Natural killer cell (primary cell): ENCODE results near the gene PITX2. TPM values are rescaled to one million over a fixed set of nuclear protein-coding genes. Genes with fewer than 3 reads are reported as not detected.

Experiments used
- ATAC-seq, 3 donors: fragments of 150-1000 bp in 2 of 3; fragments of 200-7000 bp in 1 of 3; cut with Tn5 transposase; 1 replicate in 1 of 3; 2 replicates in 2 of 3; pipeline ENCODE4 v1.10.0; 2021; ENCODE audit warnings: mild to moderate bottlenecking in 2 of 3, moderate library complexity in 2 of 3
- DNase-seq, 2 donors: peaks; one replicate each; pipeline versions ENCODE4 v3.0.0 to v3.0.0-alpha.2; 2013 to 2021; ENCODE audit warnings: mixed read lengths in 1 of 2
- H3K27ac ChIP-seq: one replicate; pipeline ENCODE4 v1.5.1; 2013; ENCODE audit warnings: mild to moderate bottlenecking, low read length
- H3K27me3 ChIP-seq: one replicate; pipeline ENCODE4 v1.6.1; 2013; ENCODE audit warnings: low read length; ENCODE audit not compliant: control insufficient read depth, insufficient read depth
- H3K36me3 ChIP-seq: one replicate; pipeline ENCODE4 v1.6.1; 2013; ENCODE audit warnings: low read length; ENCODE audit not compliant: control insufficient read depth, insufficient read depth
- H3K4me1 ChIP-seq: one replicate; pipeline ENCODE4 v1.6.1; 2013; ENCODE audit warnings: low read length; ENCODE audit not compliant: control insufficient read depth, insufficient read depth
- H3K4me3 ChIP-seq: one replicate; pipeline ENCODE4 v1.5.1; 2013; ENCODE audit warnings: low read length
- H3K9me3 ChIP-seq: one replicate; pipeline ENCODE4 v1.6.1; 2013; ENCODE audit warnings: low read length; ENCODE audit not compliant: control insufficient read depth, insufficient read depth
- H3K27ac Mint-ChIP-seq, 2 donors: one replicate each; pipeline ENCODE4 v1.8.0; 2022; ENCODE audit warnings: mild to moderate bottlenecking in 2 of 2, mixed read lengths in 2 of 2, moderate library complexity in 1 of 2
- H3K27me3 Mint-ChIP-seq, 2 donors: one replicate each; pipeline ENCODE4 v1.8.0; 2022; ENCODE audit warnings: low read depth in 2 of 2, mixed read lengths in 2 of 2
- H3K36me3 Mint-ChIP-seq: one replicate; pipeline ENCODE4 v1.8.0; 2022; ENCODE audit warnings: mixed read lengths
- H3K4me1 Mint-ChIP-seq, 2 donors: one replicate each; pipeline ENCODE4 v1.8.0; 2022; ENCODE audit warnings: mixed read lengths in 2 of 2
- H3K4me3 Mint-ChIP-seq: one replicate; pipeline ENCODE4 v1.8.0; 2022; ENCODE audit warnings: mild to moderate bottlenecking, moderate library complexity, mixed read lengths
- H3K9me3 Mint-ChIP-seq, 2 donors: one replicate each; pipeline ENCODE4 v1.8.0; 2022; ENCODE audit warnings: mixed read lengths in 2 of 2
- WGBS: methylation state at CpG from one replicate; pipeline ENCODE4 v1.1.7; 2013; ENCODE audit warnings: missing lambda C conversion rate; ENCODE audit not compliant: insufficient coverage; 5-methylcytosine and 5-hydroxymethylcytosine counted together
- intact Hi-C: fragments of 100-400 bp; cut with micrococcal nuclease; formaldehyde crosslinking; loops from one replicate; pipeline ENCODE4 v1.14.2; 2022
- total RNA-seq, 4 donors: library from RNA; stranded (reverse); fragments of 120-200 nt in 1 of 4; gene quantifications; one replicate each; pipeline versions ENCODE4 v1.2.3 to v1.2.4, GENCODE V29; 2013 to 2022
- TF ChIP-seq, protein P1 (sequence below): fragments of 200-600 bp; IDR thresholded peaks from one replicate; pipeline ENCODE4 v1.8.0; 2022; ENCODE audit warnings: antibody characterized with exemption

The PITX2 gene
- total RNA-seq, 3 donors from 2014 or later (not counting 1 experiment from before 2014, with no cell fraction given) = not detected

DNA sequence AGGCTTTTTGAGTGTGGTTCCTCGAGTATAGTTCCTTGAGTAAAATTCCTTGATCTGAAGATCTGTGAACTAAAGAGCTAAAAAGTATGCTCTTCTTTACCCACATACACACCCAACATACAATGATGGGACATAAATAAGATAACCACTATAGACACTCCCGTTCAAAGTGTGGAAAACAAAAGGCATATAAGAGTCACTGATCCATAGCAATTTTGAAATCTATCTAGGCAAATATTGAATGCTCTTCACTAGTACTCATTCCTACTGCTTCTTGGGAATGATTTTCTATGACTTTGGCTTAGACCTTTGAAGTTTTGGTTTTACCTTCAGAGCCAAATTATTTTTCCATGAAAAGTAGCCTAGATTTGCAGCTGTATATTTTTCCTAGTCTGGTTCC is 26.4 kb downstream of the PITX2 start:
- Histone ChIP-seq H3K27me3 (peaks cover 3% of the 10 kb centered on the region), H3K4me1 (no peaks in the 10 kb centered on the region), H3K4me3 (no peak overlapping the region), H3K27ac (no peak overlapping the region), H3K36me3 (no peaks in the 10 kb centered on the region), H3K9me3 (no peaks in the 10 kb centered on the region)
- TF ChIP-seq, protein P1, sequence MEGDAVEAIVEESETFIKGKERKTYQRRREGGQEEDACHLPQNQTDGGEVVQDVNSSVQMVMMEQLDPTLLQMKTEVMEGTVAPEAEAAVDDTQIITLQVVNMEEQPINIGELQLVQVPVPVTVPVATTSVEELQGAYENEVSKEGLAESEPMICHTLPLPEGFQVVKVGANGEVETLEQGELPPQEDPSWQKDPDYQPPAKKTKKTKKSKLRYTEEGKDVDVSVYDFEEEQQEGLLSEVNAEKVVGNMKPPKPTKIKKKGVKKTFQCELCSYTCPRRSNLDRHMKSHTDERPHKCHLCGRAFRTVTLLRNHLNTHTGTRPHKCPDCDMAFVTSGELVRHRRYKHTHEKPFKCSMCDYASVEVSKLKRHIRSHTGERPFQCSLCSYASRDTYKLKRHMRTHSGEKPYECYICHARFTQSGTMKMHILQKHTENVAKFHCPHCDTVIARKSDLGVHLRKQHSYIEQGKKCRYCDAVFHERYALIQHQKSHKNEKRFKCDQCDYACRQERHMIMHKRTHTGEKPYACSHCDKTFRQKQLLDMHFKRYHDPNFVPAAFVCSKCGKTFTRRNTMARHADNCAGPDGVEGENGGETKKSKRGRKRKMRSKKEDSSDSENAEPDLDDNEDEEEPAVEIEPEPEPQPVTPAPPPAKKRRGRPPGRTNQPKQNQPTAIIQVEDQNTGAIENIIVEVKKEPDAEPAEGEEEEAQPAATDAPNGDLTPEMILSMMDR = no peak
- H3K36me3 Mint-ChIP-seq = no peaks in the 10 kb centered on the region
- no peak overlapping the region for H3K4me3 Mint-ChIP-seq
- intact Hi-C loops = no loop called here
- peaks cover 8 to 9% of the 10 kb centered on the region in 2 donors for H3K9me3 Mint-ChIP-seq
- no peak for ATAC-seq
- DNase-seq = no peak
- H3K4me1 Mint-ChIP-seq = no peaks in the 10 kb centered on the region
- no peak overlapping the region for H3K27ac Mint-ChIP-seq
- peaks cover 15% of the 10 kb centered on the region in 2 donors for H3K27me3 Mint-ChIP-seq
- WGBS = 76% methylated on average over 2 of the region's 2 CpGs

DNA sequence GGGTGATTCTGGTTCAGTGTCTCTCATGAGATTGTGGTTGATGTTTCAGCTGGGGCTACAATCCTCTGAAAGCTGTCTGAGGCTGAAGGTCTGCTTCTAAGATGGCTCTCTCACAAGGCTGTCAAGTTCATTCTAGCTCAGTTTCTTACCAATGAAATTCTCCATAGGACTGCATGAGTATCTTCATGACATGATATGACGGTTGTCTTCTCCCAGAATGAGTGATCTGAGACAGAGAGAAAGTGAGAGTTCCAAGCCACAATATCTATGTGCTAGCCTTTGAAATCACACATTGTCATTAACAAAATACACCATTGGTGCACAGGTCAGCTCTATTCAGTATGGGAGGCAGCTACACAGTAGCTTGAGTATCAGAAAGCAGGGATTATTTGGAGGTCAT is 27.3 kb downstream of the PITX2 start:
- H3K4me3 Mint-ChIP-seq = no peak overlapping the region
- DNase-seq = no peak
- WGBS = 70% methylated on average over 1 of the region's 1 CpG

DNA sequence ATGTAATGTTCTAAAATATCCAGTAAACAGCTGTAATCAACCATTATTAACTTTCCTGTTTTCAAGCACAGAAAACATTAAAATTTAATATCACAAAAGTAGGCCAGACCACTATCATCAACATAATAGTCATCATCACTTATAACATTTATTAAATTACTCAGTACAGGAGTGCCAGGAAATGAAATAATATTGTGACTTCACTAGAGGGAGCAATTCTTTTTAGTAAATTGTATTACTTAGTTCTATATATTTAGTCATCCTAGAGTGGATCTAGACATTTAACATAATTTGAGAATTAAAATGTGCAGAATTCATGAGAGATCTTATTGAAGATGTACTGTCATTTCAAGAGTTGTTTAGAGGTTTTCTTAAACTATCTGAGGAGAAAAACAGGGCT is 33.6 kb downstream of the PITX2 start:
- Mint-ChIP-seq H3K27ac (no peak overlapping the region), H3K27me3 (peaks cover 4 to 7% of the 10 kb centered on the region in 2 donors), H3K9me3 (peaks cover 4 to 6% of the 10 kb centered on the region in 2 donors), H3K36me3 (no peaks in the 10 kb centered on the region), H3K4me3 (no peak overlapping the region), H3K4me1 (no peaks in the 10 kb centered on the region)
- no peaks in the 10 kb centered on the region for H3K9me3 ChIP-seq
- H3K4me1 ChIP-seq = no peaks in the 10 kb centered on the region
- ATAC-seq (no peak), DNase-seq (no peak)
- TF ChIP-seq, protein P1 = no peak
- intact Hi-C loops = no loop called here
- no peaks in the 10 kb centered on the region for H3K27me3 ChIP-seq
- no peak overlapping the region for H3K27ac ChIP-seq
- H3K36me3 ChIP-seq = no peaks in the 10 kb centered on the region
- H3K4me3 ChIP-seq = no peak overlapping the region

More for the DNA sequence above, 27.3 kb downstream of the PITX2 start:
- H3K4me3 ChIP-seq = no peak overlapping the region
- no peak for ATAC-seq
- Mint-ChIP-seq H3K36me3 (no peaks in the 10 kb centered on the region), H3K4me1 (no peaks in the 10 kb centered on the region), H3K27ac (no peak overlapping the region), H3K27me3 (peaks cover 11 to 18% of the 10 kb centered on the region in 2 donors), H3K9me3 (peaks cover 6 to 8% of the 10 kb centered on the region in 2 donors)
- intact Hi-C loops = no loop called here
- H3K36me3 ChIP-seq = no peaks in the 10 kb centered on the region
- TF ChIP-seq, protein P1 = no peak
- H3K9me3 ChIP-seq = no peaks in the 10 kb centered on the region
- no peaks in the 10 kb centered on the region for H3K4me1 ChIP-seq
- no peak overlapping the region for H3K27ac ChIP-seq
- H3K27me3 ChIP-seq = peaks cover 3% of the 10 kb centered on the region

DNA sequence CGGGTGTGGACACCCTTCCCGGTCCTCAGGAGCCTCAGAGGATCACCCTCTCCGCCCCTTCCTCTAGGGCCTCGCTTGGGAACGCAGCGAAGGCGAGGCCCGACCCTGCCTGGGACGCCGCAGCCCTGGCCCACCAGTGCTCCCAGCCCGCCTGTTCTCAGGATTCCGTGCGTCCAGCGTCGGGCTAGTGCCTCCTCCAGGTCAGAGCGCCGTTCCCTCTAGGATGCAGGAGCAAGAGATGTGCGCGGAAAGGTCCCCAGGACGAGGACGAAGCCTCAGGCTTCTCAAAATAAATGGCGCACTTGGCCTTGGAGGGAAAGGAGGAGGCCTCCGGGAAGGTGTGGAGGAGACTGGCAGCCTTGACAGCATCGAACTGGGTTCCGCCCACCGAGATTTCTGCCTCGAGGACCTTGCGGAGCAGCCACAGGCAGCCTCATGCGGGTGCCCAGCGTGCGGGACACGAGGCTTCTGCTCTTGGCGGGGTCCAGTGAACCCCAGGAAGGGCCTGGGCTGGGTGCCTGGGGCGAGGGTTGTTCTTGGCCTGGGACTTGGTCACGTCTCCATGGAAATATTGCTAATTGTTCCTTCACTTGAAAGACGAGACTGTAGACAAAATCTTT is 35.1 kb downstream of the PITX2 start:
- H3K36me3 ChIP-seq = no peaks in the 10 kb centered on the region
- H3K27me3 Mint-ChIP-seq = peaks cover 0 to 7% of the 10 kb centered on the region in 2 donors
- H3K36me3 Mint-ChIP-seq = no peaks in the 10 kb centered on the region
- H3K9me3 Mint-ChIP-seq = peaks cover 2% of the 10 kb centered on the region in 2 donors
- H3K27me3 ChIP-seq = no peaks in the 10 kb centered on the region
- no peak overlapping the region for H3K27ac Mint-ChIP-seq
- H3K4me1 Mint-ChIP-seq = no peaks in the 10 kb centered on the region
- intact Hi-C loops = no loop called here
- DNase-seq = no peak
- WGBS = 92% methylated on average over 36 of the region's 36 CpGs
- no peak overlapping the region for H3K27ac ChIP-seq
- no peaks in the 10 kb centered on the region for H3K4me1 ChIP-seq
- H3K4me3 Mint-ChIP-seq = no peak overlapping the region
- no peaks in the 10 kb centered on the region for H3K9me3 ChIP-seq
- H3K4me3 ChIP-seq = no peak overlapping the region
- ATAC-seq = no peak
- TF ChIP-seq, protein P1 = no peak
